ENCODE data around the gene TYK2. TPM values are rescaled to one million over a fixed set of nuclear protein-coding genes. Genes with fewer than 3 reads are reported as not detected.

TYK2 gene
- total RNA-seq, 4 donors from 2014 or later = 138 to 531 (median 246) TPM

GRCh38 chr19:10329555-10329954, 50.8 kb downstream of the TYK2 start:
- H3K9me3 ChIP-seq = no peaks in the 10 kb centered on the region
- H3K4me1 ChIP-seq = peaks cover 0 to 12% (median 8%) of the 10 kb centered on the region in 4 donors
- H3K27me3 ChIP-seq = no peaks in the 10 kb centered on the region
- TF ChIP-seq POLR2A (IDR thresholded peaks at IDR 0.05) (no peak), CTCF (IDR thresholded peaks at IDR 0.05) (no peak)
- no peak overlapping the region for H3K4me3 ChIP-seq
- no peak for DNase-seq
- no peak overlapping the region for H3K27ac ChIP-seq
- peaks cover 0 to 60% (median 0%) of the 10 kb centered on the region in 3 donors for H3K36me3 ChIP-seq

GRCh38 chr19:10328558-10329429, 51.6 kb downstream of the TYK2 start:
- no peak for TF ChIP-seq POLR2A (IDR thresholded peaks at IDR 0.05)
- TF ChIP-seq CTCF (IDR thresholded peaks at IDR 0.05) = no peak
- peaks cover 0 to 67% (median 0%) of the 10 kb centered on the region in 3 donors for H3K36me3 ChIP-seq
- no peak for DNase-seq
- no peak overlapping the region for H3K27ac ChIP-seq
- no peaks in the 10 kb centered on the region for H3K27me3 ChIP-seq
- H3K4me1 ChIP-seq = peaks cover 0 to 12% (median 5%) of the 10 kb centered on the region in 4 donors
- no peak overlapping the region for H3K4me3 ChIP-seq
- no peaks in the 10 kb centered on the region for H3K9me3 ChIP-seq

- TF ChIP-seq POLR2A (IDR thresholded peaks at IDR 0.05) = no peak
- no peak for TF ChIP-seq CTCF (IDR thresholded peaks at IDR 0.05)
- Histone ChIP-seq H3K36me3 (peaks cover 0 to 77% (median 0%) of the 10 kb centered on the region in 3 donors), H3K27ac (no peak overlapping the region)
Measured at GRCh38 chr19:10327793-10328192, 52.6 kb downstream of the TYK2 start.

GRCh38 chr19:10325732-10326131, 54.6 kb downstream of the TYK2 start:
- peaks cover 0 to 98% (median 0%) of the 10 kb centered on the region in 3 donors for H3K36me3 ChIP-seq
- H3K27ac ChIP-seq = no peak overlapping the region
- no peak for TF ChIP-seq CTCF (IDR thresholded peaks at IDR 0.05)
- TF ChIP-seq POLR2A (IDR thresholded peaks at IDR 0.05) = no peak
- H3K9me3 ChIP-seq = no peaks in the 10 kb centered on the region
- H3K4me3 ChIP-seq = no peak overlapping the region
- DNase-seq = no peak
- peaks cover 0 to 23% (median 3%) of the 10 kb centered on the region in 4 donors for H3K4me1 ChIP-seq
- no peaks in the 10 kb centered on the region for H3K27me3 ChIP-seq

More at GRCh38 chr19:10327793-10328192, 52.6 kb downstream of the TYK2 start:
- DNase-seq = no peak
- Histone ChIP-seq H3K9me3 (no peaks in the 10 kb centered on the region), H3K4me1 (peaks cover 0 to 18% (median 3%) of the 10 kb centered on the region in 4 donors), H3K27me3 (no peaks in the 10 kb centered on the region), H3K4me3 (no peak overlapping the region)

- Histone ChIP-seq H3K36me3 (peaks cover 0 to 99% (median 0%) of the 10 kb centered on the region in 3 donors), H3K27ac (peak overlapping the region in 3 of 4 donors; percentile 59 to 92 (median 84)), H3K27me3 (no peaks in the 10 kb centered on the region), H3K4me1 (peaks cover 0 to 24% (median 3%) of the 10 kb centered on the region in 4 donors), H3K9me3 (no peaks in the 10 kb centered on the region), H3K4me3 (peak overlapping the region in 1 of 4 donors; percentile 27)
- TF ChIP-seq CTCF (IDR thresholded peaks at IDR 0.05) = no peak
- TF ChIP-seq POLR2A (IDR thresholded peaks at IDR 0.05) = no peak
- DNase-seq = peak in 2 of 3 donors; percentile 82 to 85
Measured at GRCh38 chr19:10321874-10322835, 58.2 kb downstream of the TYK2 start.
